Esophagus (tissue), 2 donors: ENCODE data around the gene MYL5. TPM values are rescaled to one million over a fixed set of nuclear protein-coding genes. Genes with fewer than 3 reads are reported as not detected.
"Not testable (repeated sequence)": the region's sequence is repeated elsewhere in the genome, so short reads cannot be mapped to it uniquely, and the experiment has no call there.

ENCODE experiments used
- H3K27ac ChIP-seq, 2 donors: one replicate each; pipeline ENCODE4 v1.5.1; 2013; ENCODE audit warnings: low read depth in 2 of 2, mild to moderate bottlenecking in 2 of 2, inconsistent platforms in 1 of 2, low read length in 1 of 2, moderate library complexity in 1 of 2
- H3K27me3 ChIP-seq, 2 donors: one replicate each; pipeline ENCODE4 v1.6.1; 2013; ENCODE audit warnings: low read length in 2 of 2, control low read depth in 1 of 2, mild to moderate bottlenecking in 1 of 2; ENCODE audit not compliant: insufficient read depth in 2 of 2, control insufficient read depth in 1 of 2
- H3K36me3 ChIP-seq, 2 donors: one replicate each; pipeline ENCODE4 v1.6.1; 2013; ENCODE audit warnings: low read length in 1 of 2; ENCODE audit not compliant: control insufficient read depth in 2 of 2, insufficient read depth in 2 of 2
- H3K4me1 ChIP-seq, 2 donors: one replicate each; pipeline ENCODE4 v1.6.1; 2013; ENCODE audit warnings: low read length in 1 of 2; ENCODE audit not compliant: control insufficient read depth in 2 of 2, insufficient read depth in 2 of 2
- H3K4me3 ChIP-seq, 2 donors: one replicate each; pipeline ENCODE4 v1.5.1; 2013; ENCODE audit warnings: low read length in 2 of 2, mild to moderate bottlenecking in 2 of 2, low read depth in 1 of 2, moderate library complexity in 1 of 2
- H3K9me3 ChIP-seq, 2 donors: one replicate each; pipeline ENCODE4 v1.6.1; 2013; ENCODE audit warnings: mild to moderate bottlenecking in 2 of 2, low read depth in 1 of 2, low read length in 1 of 2, moderate library complexity in 1 of 2; ENCODE audit not compliant: control insufficient read depth in 2 of 2, insufficient read depth in 1 of 2
- WGBS, 2 donors: extraction: QIAGEN DNeasy Blood & Tissue Kit; methylation state at CpG; one replicate each; pipeline ENCODE4 v1.1.7; 2013; 5-methylcytosine and 5-hydroxymethylcytosine counted together
- polyA plus RNA-seq, 2 donors: library from polyadenylated mRNA; stranded (reverse); fragments of 200-250 nt; gene quantifications; one replicate each; pipeline ENCODE4 v1.2.3, GENCODE V29; 2013
- donor health status: healthy with polysubstance abuse.
- donor health status: Bipolar disorder and iron deficiency.

The MYL5 gene
- polyA plus RNA-seq, 2 donors, result 17.9 to 22.4 TPM

- peaks cover 8 to 22% of the 10 kb centered on the region in 2 donors for H3K9me3 ChIP-seq
- H3K4me3 ChIP-seq, result no peak overlapping the region
- H3K4me1 ChIP-seq, result no peaks in the 10 kb centered on the region
- H3K36me3 ChIP-seq, result no peaks in the 10 kb centered on the region
- WGBS, 2 donors, result 51 to 55% methylated on average over 20 of the region's 20 CpGs
- no peaks in the 10 kb centered on the region for H3K27me3 ChIP-seq
- no peak overlapping the region for H3K27ac ChIP-seq
Observed at GRCh38 chr4:629915-630641, 44.3 kb upstream of the MYL5 start.

- Histone ChIP-seq H3K27me3 (no peaks in the 10 kb centered on the region), H3K4me1 (no peaks in the 10 kb centered on the region), H3K9me3 (peaks cover 8 to 24% of the 10 kb centered on the region in 2 donors), H3K27ac (no peak overlapping the region), H3K36me3 (no peaks in the 10 kb centered on the region), H3K4me3 (no peak overlapping the region)
- 61 to 70% methylated on average over 9 of the region's 9 CpGs for WGBS, 2 donors
Observed at GRCh38 chr4:630656-631055, 43.7 kb upstream of the MYL5 start.

GRCh38 chr4:632196-632790, 42.0 kb upstream of the MYL5 start:
- Histone ChIP-seq H3K4me1 (no peaks in the 10 kb centered on the region), H3K36me3 (no peaks in the 10 kb centered on the region), H3K9me3 (peaks cover 8 to 24% of the 10 kb centered on the region in 2 donors), H3K27ac (no peak overlapping the region), H3K27me3 (no peaks in the 10 kb centered on the region), H3K4me3 (no peak overlapping the region)
- WGBS, 2 donors, result 90 to 91% methylated on average over 16 of the region's 16 CpGs

GRCh38 chr4:632926-633325, 41.4 kb upstream of the MYL5 start:
- Histone ChIP-seq H3K27me3 (no peaks in the 10 kb centered on the region), H3K9me3 (peaks cover 8 to 24% of the 10 kb centered on the region in 2 donors), H3K36me3 (no peaks in the 10 kb centered on the region), H3K4me3 (no peak overlapping the region), H3K27ac (no peak overlapping the region), H3K4me1 (no peaks in the 10 kb centered on the region)
- WGBS, 2 donors, result 73 to 80% methylated on average over 4 to 6 of the region's 6 CpGs

- Histone ChIP-seq H3K4me3 (no peak overlapping the region), H3K27ac (no peak overlapping the region), H3K36me3 (no peaks in the 10 kb centered on the region), H3K9me3 (peaks cover 8 to 24% of the 10 kb centered on the region in 2 donors), H3K4me1 (no peaks in the 10 kb centered on the region), H3K27me3 (no peaks in the 10 kb centered on the region)
- WGBS, 2 donors, result 50 to 56% methylated on average over 9 of the region's 9 CpGs
Observed at GRCh38 chr4:633406-633805, 40.9 kb upstream of the MYL5 start.

- H3K4me1 ChIP-seq, result no peaks in the 10 kb centered on the region
- H3K9me3 ChIP-seq, result peaks cover 8 to 24% of the 10 kb centered on the region in 2 donors
- no peak overlapping the region for H3K4me3 ChIP-seq
- no peaks in the 10 kb centered on the region for H3K36me3 ChIP-seq
- no peak overlapping the region for H3K27ac ChIP-seq
- no peaks in the 10 kb centered on the region for H3K27me3 ChIP-seq
- 59 to 70% methylated on average over 14 to 15 of the region's 15 CpGs for WGBS, 2 donors
Observed at GRCh38 chr4:633976-634598, 40.3 kb upstream of the MYL5 start.

- Histone ChIP-seq H3K27ac (no peak overlapping the region), H3K9me3 (peaks cover 8 to 24% of the 10 kb centered on the region in 2 donors), H3K4me3 (no peak overlapping the region), H3K27me3 (no peaks in the 10 kb centered on the region), H3K4me1 (no peaks in the 10 kb centered on the region), H3K36me3 (no peaks in the 10 kb centered on the region)
- WGBS, 2 donors, result 67 to 72% methylated on average over 19 to 23 of the region's 23 CpGs
Observed at GRCh38 chr4:634599-634985, 39.8 kb upstream of the MYL5 start.

- not testable (repeated sequence) for H3K27me3 ChIP-seq, H3K27ac ChIP-seq, H3K4me1 ChIP-seq, H3K36me3 ChIP-seq, H3K4me3 ChIP-seq
- peaks cover 8 to 24% of the 10 kb centered on the region in 2 donors for H3K9me3 ChIP-seq
- WGBS, 2 donors, result 87 to 88% methylated on average over 44 to 46 of the region's 46 CpGs
Observed at GRCh38 chr4:635066-635835, 39.1 kb upstream of the MYL5 start.

GRCh38 chr4:635851-636627, 38.3 kb upstream of the MYL5 start:
- H3K27me3 ChIP-seq, result no peaks in the 10 kb centered on the region
- no peaks in the 10 kb centered on the region for H3K36me3 ChIP-seq
- H3K9me3 ChIP-seq, result peaks cover 8 to 24% of the 10 kb centered on the region in 2 donors
- H3K4me3 ChIP-seq, result no peak overlapping the region
- H3K27ac ChIP-seq, result no peak overlapping the region
- WGBS, 2 donors, result 82 to 83% methylated on average over 21 to 22 of the region's 22 CpGs
- H3K4me1 ChIP-seq, result no peaks in the 10 kb centered on the region
